ENCODE results near the gene ASAP3.
"Not testable (repeated sequence)": the region's sequence is repeated elsewhere in the genome, so short reads cannot be mapped to it uniquely, and the experiment has no call there.

ASAP3 gene

DNA sequence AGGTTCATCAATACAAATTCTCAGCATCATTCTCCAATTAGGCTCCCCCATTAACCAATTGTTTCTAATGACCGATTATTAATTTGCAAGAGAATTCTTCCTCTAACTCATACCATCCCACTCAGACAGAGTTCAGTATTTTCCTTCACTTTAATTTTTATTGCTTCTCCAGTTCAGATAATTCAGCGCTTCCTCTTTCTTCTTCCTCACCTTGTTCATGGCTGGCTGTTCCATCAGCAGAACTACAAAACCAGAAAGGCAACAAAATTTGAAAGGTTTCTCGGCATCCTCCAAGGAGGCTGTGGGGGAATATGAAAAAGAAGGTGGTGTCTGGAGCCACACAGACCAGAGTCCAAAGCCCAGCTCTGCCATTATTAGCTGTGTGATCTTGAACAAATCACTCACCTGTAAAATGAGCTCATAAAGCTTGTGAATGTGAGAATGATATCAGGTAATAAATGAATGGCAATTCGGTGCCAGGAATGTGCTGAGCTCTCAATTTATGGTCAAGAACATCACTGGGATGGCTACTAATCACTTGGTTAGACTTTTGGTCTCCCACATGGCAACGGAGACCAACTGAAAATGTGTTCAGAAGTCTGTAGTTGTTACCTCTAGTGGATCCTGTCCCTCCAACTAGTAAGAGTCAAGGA is 102.6 kb downstream of the ASAP3 start:
- peaks cover 0 to 5% of the 10 kb centered on the region in 2 donors for H3K9me3 ChIP-seq (replicated peaks in 1 of 2; ENCODE audit: control insufficient read depth in 2 of 2, insufficient read depth in 1 of 2, low read depth in 1 of 2, low read length in 2 of 2)
- no peak overlapping the region for H2AK5ac ChIP-seq (ENCODE audit: low read depth, low read length)
- no peak overlapping the region for H3K9ac ChIP-seq (ENCODE audit: low read depth, low read length, poor library complexity)
- no peak overlapping the region for H3K18ac ChIP-seq (ENCODE audit: low read length)
- H2AFZ ChIP-seq (ENCODE audit: low read length), result no peak overlapping the region
- H2BK5ac ChIP-seq (ENCODE audit: low read length), result no peak overlapping the region
- H3K36me3 ChIP-seq (replicated peaks in 1 of 2; ENCODE audit: control insufficient read depth in 2 of 2, insufficient read depth in 2 of 2, low read length in 2 of 2), result no peaks in the 10 kb centered on the region
- WGBS, 2 donors (ENCODE audit: extremely low coverage in 2 of 2, insufficient read length in 2 of 2, insufficient replicate concordance in 1 of 2), result no CpG with 5 or more reads among the region's 5 CpGs
- no peak overlapping the region for H3K4me2 ChIP-seq (ENCODE audit: insufficient read depth, low read length, poor library complexity, severe bottlenecking)
- no peaks in the 10 kb centered on the region for H3K27me3 ChIP-seq (ENCODE audit: control insufficient read depth in 3 of 3, insufficient read depth in 3 of 3, low read depth in 1 of 3, low read length in 3 of 3)
- H2BK12ac ChIP-seq (ENCODE audit: low read length), result no peak overlapping the region
- no peak overlapping the region for H2BK120ac ChIP-seq (ENCODE audit: low read depth, low read length)
- H3K23ac ChIP-seq (ENCODE audit: low read depth, low read length, poor library complexity), result no peak overlapping the region
- no peak for DNase-seq (ENCODE audit: low spot score)
- H3K79me1 ChIP-seq (ENCODE audit: low read depth, low read length), result no peaks in the 10 kb centered on the region
- H3K4me3 ChIP-seq (ENCODE audit: low read length in 2 of 2), result no peak overlapping the region
- H4K91ac ChIP-seq (ENCODE audit: low read depth, low read length, poor library complexity), result no peak overlapping the region
- H3K4ac ChIP-seq (ENCODE audit: low read length), result no peak overlapping the region
- no peak overlapping the region for H4K8ac ChIP-seq (ENCODE audit: low read depth, low read length)
- no peak overlapping the region for H3K14ac ChIP-seq (ENCODE audit: low read length)
- H3K4me1 ChIP-seq (ENCODE audit: control insufficient read depth in 2 of 2, insufficient read depth in 1 of 2, low read depth in 1 of 2, low read length in 2 of 2), result peaks cover 5 to 8% of the 10 kb centered on the region in 2 donors
- no peak overlapping the region for H3K27ac ChIP-seq (replicated peaks; ENCODE audit: low read length)
- H2BK15ac ChIP-seq (ENCODE audit: low read length), result no peak overlapping the region

DNA sequence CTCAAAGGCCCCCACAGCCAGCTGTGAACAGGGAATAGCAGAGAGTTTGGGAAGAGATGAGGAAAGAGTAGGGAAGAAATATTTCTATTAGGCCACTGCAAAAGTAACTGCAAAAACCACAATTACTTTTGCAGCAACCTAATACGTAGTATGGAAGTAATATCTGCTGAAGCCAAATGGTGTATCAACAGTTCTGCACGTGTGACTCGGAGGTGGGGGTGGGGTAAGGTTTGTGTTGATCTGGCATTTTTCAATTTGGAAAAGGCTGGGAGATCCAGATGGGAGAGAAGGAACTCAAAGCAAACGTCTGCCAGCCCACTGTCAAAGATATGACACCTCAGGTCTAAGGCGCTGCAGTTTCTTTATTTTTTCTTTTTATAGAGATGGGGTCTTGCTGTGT is 103.3 kb downstream of the ASAP3 start:
- Histone ChIP-seq H3K4ac (ENCODE audit: low read length) (no peak overlapping the region), H3K4me2 (ENCODE audit: insufficient read depth, low read length, poor library complexity, severe bottlenecking) (no peak overlapping the region), H2BK5ac (ENCODE audit: low read length) (no peak overlapping the region), H4K91ac (ENCODE audit: low read depth, low read length, poor library complexity) (no peak overlapping the region), H3K18ac (ENCODE audit: low read length) (no peak overlapping the region), H3K9ac (ENCODE audit: low read depth, low read length, poor library complexity) (no peak overlapping the region), H3K27ac (replicated peaks; ENCODE audit: low read length) (no peak overlapping the region), H3K4me3 (ENCODE audit: low read length in 2 of 2) (no peak overlapping the region), H3K36me3 (replicated peaks in 1 of 2; ENCODE audit: control insufficient read depth in 2 of 2, insufficient read depth in 2 of 2, low read length in 2 of 2) (no peaks in the 10 kb centered on the region), H3K27me3 (ENCODE audit: control insufficient read depth in 3 of 3, insufficient read depth in 3 of 3, low read depth in 1 of 3, low read length in 3 of 3) (no peaks in the 10 kb centered on the region), H2AFZ (ENCODE audit: low read length) (no peak overlapping the region), H2BK12ac (ENCODE audit: low read length) (no peak overlapping the region), H2AK5ac (ENCODE audit: low read depth, low read length) (no peak overlapping the region), H3K9me3 (replicated peaks in 1 of 2; ENCODE audit: control insufficient read depth in 2 of 2, insufficient read depth in 1 of 2, low read depth in 1 of 2, low read length in 2 of 2) (peaks cover 0 to 5% of the 10 kb centered on the region in 2 donors), H4K8ac (ENCODE audit: low read depth, low read length) (no peak overlapping the region), H3K14ac (ENCODE audit: low read length) (no peak overlapping the region), H2BK120ac (ENCODE audit: low read depth, low read length) (no peak overlapping the region), H3K4me1 (ENCODE audit: control insufficient read depth in 2 of 2, insufficient read depth in 1 of 2, low read depth in 1 of 2, low read length in 2 of 2) (peaks cover 5 to 8% of the 10 kb centered on the region in 2 donors), H3K23ac (ENCODE audit: low read depth, low read length, poor library complexity) (no peak overlapping the region), H2BK15ac (ENCODE audit: low read length) (no peak overlapping the region), H3K79me1 (ENCODE audit: low read depth, low read length) (no peaks in the 10 kb centered on the region)
- no CpG with 5 or more reads among the region's 5 CpGs for WGBS, 2 donors (ENCODE audit: extremely low coverage in 2 of 2, insufficient read length in 2 of 2, insufficient replicate concordance in 1 of 2)
- no peak for DNase-seq (ENCODE audit: low spot score)

DNA sequence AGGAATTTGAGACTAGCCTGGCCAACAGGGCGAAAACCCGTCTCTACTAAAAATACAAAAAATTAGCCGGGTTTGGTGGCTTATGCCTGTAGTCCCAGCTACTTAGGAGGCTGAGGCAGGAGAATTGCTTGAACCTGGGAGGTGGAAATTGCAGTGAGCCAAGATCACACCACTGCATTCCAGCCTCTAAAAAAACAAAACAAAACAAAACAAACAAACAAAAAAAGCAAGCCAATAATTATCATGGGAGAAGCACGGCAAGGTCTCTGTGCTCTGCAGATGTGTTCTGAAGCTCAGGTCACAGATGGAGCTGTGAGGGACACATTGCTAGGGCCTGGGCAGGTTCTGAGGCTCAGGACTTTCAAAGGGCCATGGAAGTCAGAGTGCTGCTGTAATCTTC is 103.7 kb downstream of the ASAP3 start:
- not testable (repeated sequence) for H2BK120ac ChIP-seq (ENCODE audit: low read depth, low read length); H3K79me1 ChIP-seq (ENCODE audit: low read depth, low read length); H2BK15ac ChIP-seq (ENCODE audit: low read length); H3K4me2 ChIP-seq (ENCODE audit: insufficient read depth, low read length, poor library complexity, severe bottlenecking); H4K91ac ChIP-seq (ENCODE audit: low read depth, low read length, poor library complexity); H2BK5ac ChIP-seq (ENCODE audit: low read length); H3K18ac ChIP-seq (ENCODE audit: low read length); H3K9me3 ChIP-seq (replicated peaks in 1 of 2; ENCODE audit: control insufficient read depth in 2 of 2, insufficient read depth in 1 of 2, low read depth in 1 of 2, low read length in 2 of 2); H3K14ac ChIP-seq (ENCODE audit: low read length); H3K23ac ChIP-seq (ENCODE audit: low read depth, low read length, poor library complexity); H3K4me1 ChIP-seq (ENCODE audit: control insufficient read depth in 2 of 2, insufficient read depth in 1 of 2, low read depth in 1 of 2, low read length in 2 of 2); H3K4me3 ChIP-seq (ENCODE audit: low read length in 2 of 2); H3K27me3 ChIP-seq (ENCODE audit: control insufficient read depth in 3 of 3, insufficient read depth in 3 of 3, low read depth in 1 of 3, low read length in 3 of 3); H3K9ac ChIP-seq (ENCODE audit: low read depth, low read length, poor library complexity); H3K4ac ChIP-seq (ENCODE audit: low read length); H2AFZ ChIP-seq (ENCODE audit: low read length); H2BK12ac ChIP-seq (ENCODE audit: low read length); DNase-seq (ENCODE audit: low spot score); H4K8ac ChIP-seq (ENCODE audit: low read depth, low read length); H3K27ac ChIP-seq (replicated peaks; ENCODE audit: low read length); H2AK5ac ChIP-seq (ENCODE audit: low read depth, low read length); H3K36me3 ChIP-seq (replicated peaks in 1 of 2; ENCODE audit: control insufficient read depth in 2 of 2, insufficient read depth in 2 of 2, low read length in 2 of 2)
- no CpG with 5 or more reads among the region's 4 CpGs for WGBS, 2 donors (ENCODE audit: extremely low coverage in 2 of 2, insufficient read length in 2 of 2, insufficient replicate concordance in 1 of 2)
